PFSK-1 (cell line): Measurements from ENCODE around the gene DOCK4.

ENCODE experiments used
- POLR2AphosphoS5 ChIP-seq: IDR thresholded peaks from 2 replicates; pipeline ENCODE4 v1.6.1; 2012; ENCODE audit warnings: low read depth, mild to moderate bottlenecking, control low read depth, low read length, moderate library complexity
- TAF1 ChIP-seq: IDR thresholded peaks from 2 replicates; pipeline ENCODE4 v1.6.1; 2012; ENCODE audit warnings: low read length, control low read depth, borderline replicate concordance; ENCODE audit not compliant: insufficient read depth
- TF ChIP-seq, protein P1 (sequence below), 2 experiments: IDR thresholded peaks; 2 replicates each; pipeline versions ENCODE4 v1.6.1 to v1.8.0; 2011 to 2012; ENCODE audit warnings: low read depth in 2 of 2, low read length in 2 of 2, control low read depth in 1 of 2, inconsistent platforms in 1 of 2, mild to moderate bottlenecking in 1 of 2, moderate library complexity in 1 of 2; ENCODE audit not compliant: insufficient read depth in 1 of 2

GRCh38 chr7:111914291-111914690 lies 291.9 kb downstream of the DOCK4 start:
- TF ChIP-seq, protein P1, sequence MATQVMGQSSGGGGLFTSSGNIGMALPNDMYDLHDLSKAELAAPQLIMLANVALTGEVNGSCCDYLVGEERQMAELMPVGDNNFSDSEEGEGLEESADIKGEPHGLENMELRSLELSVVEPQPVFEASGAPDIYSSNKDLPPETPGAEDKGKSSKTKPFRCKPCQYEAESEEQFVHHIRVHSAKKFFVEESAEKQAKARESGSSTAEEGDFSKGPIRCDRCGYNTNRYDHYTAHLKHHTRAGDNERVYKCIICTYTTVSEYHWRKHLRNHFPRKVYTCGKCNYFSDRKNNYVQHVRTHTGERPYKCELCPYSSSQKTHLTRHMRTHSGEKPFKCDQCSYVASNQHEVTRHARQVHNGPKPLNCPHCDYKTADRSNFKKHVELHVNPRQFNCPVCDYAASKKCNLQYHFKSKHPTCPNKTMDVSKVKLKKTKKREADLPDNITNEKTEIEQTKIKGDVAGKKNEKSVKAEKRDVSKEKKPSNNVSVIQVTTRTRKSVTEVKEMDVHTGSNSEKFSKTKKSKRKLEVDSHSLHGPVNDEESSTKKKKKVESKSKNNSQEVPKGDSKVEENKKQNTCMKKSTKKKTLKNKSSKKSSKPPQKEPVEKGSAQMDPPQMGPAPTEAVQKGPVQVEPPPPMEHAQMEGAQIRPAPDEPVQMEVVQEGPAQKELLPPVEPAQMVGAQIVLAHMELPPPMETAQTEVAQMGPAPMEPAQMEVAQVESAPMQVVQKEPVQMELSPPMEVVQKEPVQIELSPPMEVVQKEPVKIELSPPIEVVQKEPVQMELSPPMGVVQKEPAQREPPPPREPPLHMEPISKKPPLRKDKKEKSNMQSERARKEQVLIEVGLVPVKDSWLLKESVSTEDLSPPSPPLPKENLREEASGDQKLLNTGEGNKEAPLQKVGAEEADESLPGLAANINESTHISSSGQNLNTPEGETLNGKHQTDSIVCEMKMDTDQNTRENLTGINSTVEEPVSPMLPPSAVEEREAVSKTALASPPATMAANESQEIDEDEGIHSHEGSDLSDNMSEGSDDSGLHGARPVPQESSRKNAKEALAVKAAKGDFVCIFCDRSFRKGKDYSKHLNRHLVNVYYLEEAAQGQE (IDR thresholded peaks at IDR 0.05; ENCODE audit: insufficient read depth in 1 of 2, low read depth in 2 of 2, low read length in 2 of 2), result no peak
- no peak for TF ChIP-seq TAF1
- TF ChIP-seq POLR2AphosphoS5, result no peak
